NCI-H2227 treated with DMSO at 0.1 percent for 48 hours (cell line): ENCODE results near the gene IL18R1.

Experiments used
- DNase-seq: peaks from one replicate; lab custom pipeline; 2025; lab: John Stamatoyannopoulos, UW

The IL18R1 gene

DNA sequence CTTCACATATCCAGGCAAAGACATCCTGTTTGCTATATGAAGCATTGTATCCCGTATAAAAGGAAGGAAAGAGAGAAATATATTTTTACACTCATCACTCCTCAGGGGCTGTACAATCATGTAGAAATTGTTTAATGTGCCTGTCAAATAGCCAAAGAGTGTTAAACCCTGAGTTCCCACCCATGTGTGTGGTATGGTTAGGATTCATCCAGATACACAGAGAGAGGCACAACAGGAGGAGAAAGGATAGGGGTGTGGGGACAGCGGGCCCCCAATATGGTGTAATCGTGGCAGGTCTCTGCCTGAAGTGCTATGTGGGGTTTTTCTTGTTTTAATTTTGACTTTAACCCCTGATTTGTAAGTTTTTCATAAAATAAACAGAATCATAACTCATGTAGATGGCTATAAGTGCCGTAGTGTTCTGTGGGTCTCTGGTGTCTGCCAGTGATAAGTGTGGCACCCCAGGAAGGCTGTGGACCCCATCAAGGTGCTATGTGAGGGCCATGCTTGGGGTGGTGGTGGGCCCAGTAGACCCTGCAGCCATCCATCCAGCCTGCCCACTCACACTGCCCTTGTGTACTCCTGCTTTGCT, 10.2 kb upstream of the IL18R1 start:
- DNase-seq = no peak

GRCh38 chr2:102346381-102347130, 9.0 kb upstream of the IL18R1 start:
- DNase-seq = no peak

DNA sequence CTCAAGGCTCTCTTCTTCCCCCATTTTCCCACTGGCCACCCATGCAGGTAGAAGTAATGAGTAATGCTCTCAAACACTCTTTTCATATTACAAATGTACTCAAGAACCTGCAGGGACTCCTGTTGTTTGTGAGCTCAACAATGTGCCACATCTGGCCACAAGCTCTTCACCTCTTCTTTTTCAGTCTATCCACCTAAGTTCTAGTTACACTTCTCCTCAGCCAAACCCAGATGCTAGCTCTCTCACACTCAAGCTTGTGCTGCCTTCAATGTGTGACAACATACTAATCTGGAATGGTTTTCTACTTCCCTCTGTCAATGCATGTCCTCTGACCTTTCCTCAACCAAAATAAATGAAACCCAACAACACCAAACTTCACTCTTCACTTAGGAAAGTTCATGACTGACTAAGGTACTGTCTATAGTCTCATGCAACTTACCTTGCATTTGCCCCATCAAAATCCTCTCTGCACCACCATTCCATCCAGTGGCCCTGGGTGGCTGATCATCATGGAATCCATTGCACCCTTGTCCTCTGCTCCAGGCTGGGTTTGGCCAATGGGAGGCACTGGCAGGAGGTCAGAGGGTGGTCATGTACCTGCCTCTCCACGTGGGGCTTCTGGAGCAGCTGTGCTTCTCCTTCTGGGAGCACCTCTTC, 5.3 kb upstream of the IL18R1 start:
- DNase-seq = no peak

- no peak for DNase-seq
These were observed 751 bp downstream of the IL18R1 start for GRCh38 chr2:102356381-102356712.

DNA sequence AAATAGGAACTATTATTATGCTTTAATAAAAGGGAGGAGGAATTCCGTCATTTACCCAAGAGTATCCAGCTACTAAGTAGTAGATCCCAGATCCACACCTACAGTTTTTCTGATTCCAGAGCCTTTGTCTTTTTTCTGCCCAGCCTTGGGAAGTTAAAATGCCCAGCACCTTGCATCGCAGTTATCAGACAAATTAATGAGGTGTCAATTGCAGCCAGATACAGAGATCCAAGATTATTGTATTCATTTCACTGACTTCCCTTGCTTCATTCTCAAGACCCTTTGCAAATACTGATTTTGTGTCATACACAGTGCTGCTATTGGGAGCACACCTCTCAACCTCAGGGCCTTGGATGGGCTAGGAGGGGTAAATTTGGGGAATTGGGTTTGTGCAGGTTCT, 1.1 kb downstream of the IL18R1 start:
- DNase-seq = no peak

DNA sequence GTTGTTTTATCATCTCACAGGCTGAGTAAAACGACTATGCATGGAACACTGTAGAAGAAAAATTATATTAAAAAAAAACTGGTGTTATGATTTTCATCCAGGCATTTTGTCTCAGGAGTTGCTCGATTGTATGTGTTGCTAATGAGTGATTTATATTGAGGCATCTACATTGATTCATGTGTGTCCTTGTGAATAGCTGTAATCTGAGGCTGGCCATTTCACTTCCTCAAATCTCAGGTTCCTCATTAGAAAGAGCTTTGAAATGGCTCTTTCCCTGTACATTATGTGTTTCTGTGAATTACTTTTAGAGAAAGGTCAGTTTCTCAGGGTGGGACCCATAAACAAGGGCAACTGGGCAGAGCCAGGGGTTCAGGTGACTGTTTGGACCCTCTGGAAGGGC, 2.3 kb downstream of the IL18R1 start:
- DNase-seq = no peak

DNA sequence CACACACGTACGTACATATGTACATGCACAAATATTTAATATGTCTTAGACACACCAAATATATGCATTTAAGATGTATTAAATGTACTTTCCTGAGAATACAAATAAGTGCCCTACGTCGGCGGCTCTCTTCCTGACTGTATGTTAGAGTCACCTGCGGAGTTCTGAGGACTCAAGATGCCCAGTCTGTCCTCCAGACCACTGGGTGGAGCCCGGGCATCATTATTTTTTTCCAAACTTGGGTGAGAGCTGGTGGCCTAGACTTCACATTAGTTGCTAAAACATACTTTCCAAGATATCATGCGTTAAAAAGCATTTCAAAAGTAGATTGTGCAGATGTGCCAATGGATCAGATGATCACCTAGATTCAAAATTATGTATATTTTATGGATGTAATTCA, 2.9 kb downstream of the IL18R1 start:
- no peak for DNase-seq

DNA sequence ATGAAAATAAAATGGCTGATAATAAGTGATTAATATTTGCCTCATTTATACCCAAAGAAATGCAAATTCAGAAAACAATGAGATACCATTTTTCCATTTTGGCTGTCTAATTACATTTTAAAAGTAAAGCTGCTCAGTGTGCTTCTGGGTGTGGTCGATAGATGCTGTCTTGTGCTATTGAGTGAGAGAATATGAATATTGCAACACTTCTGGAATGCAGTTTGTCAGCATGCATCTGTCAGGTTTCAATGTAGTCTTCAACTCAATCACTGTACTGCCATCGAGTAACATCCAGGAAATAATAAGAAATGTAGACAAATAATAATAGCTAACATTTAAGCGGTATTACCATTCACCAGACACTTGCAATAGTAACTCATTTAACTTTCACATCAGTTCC, 3.9 kb downstream of the IL18R1 start:
- DNase-seq = no peak

- no peak for DNase-seq
These were observed 6.1 kb downstream of the IL18R1 start for GRCh38 chr2:102361632-102362241.

GRCh38 chr2:102365763-102366162, 10.2 kb downstream of the IL18R1 start:
- no peak for DNase-seq

DNA sequence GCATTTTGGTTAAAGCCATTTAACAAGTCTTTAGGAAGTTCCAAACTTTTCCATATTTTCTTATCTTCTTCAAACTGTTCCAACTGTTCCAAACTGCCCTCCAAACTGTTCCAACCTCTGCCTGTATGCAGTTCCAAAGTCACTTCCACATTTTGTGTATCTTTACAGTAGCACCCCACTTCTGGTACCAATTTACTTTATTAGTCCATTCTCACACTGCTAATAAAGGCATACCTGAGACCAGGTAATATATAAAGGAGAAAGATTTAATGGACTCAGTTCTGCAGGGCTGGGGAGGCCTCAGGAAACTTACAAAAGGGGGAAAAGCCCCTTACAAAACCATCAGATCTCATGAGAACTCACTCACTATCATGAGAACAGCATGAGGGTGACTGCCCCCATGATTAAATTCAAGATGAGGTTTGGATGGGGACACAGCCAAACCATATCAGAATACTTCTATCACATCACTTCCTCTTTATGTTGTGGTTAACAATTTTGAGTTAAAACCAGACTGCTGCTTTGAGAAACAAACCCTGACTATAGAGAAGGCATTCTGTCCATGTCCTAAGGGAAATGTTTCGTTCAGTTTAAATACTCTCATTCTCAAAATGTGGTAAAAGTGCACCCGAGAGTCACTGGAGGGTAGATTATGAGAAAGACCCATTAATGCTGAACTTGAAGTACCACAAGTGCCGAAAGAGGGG, 11.0 kb downstream of the IL18R1 start:
- DNase-seq = no peak

GRCh38 chr2:102367331-102367971, 11.9 kb downstream of the IL18R1 start:
- no peak for DNase-seq

DNA sequence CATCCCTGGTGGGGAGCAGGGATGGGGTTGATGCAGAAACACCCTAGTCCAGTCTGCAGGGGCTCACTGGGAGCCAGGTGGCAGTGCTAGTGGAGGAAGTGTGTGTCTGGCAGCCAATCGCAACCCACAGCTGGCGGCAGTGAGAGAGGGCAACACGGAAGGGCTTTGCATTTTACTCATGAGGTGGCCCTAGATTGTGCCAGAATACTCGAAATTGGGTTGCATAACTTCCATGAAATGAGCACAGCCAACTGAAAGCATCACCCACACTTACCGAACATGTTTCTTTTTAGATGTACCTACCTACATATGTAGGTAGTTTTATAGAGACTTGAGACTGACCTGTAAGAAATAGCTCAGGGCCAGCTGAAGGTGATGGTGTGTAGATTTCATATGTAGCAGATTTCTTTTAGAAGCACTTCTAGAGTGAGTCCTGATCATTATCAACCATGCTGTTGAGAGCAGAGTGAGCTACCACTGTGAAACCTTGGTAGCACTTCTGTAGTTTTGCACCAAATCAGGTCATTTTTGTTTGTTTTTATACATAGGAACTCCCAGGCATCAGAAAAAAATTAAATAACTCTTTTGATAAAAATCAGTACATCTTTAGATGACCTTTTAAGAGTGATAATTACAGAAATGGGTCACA, 13.0 kb downstream of the IL18R1 start:
- DNase-seq = no peak

DNA sequence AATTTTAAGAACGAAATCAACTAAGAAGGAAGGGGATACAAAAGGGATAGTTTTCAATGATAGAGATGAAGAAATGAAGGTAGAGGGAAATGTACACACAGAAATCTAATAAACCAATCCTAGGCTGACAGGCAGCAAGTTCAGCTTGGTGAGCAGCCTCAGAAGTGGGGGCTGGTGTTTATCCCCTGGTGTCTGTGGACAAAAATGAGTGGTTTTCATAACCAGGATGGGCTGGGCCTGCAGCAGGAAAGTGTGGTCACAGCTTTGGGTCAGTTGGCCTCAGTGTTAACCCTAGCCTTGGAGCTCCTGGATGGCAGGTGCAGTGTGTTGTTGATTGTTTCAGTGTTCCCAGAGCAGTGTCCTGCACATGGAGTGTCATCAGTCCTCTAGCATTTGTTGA, 14.3 kb downstream of the IL18R1 start:
- DNase-seq = no peak

GRCh38 chr2:102376052-102376591, 20.5 kb downstream of the IL18R1 start:
- no peak for DNase-seq

DNA sequence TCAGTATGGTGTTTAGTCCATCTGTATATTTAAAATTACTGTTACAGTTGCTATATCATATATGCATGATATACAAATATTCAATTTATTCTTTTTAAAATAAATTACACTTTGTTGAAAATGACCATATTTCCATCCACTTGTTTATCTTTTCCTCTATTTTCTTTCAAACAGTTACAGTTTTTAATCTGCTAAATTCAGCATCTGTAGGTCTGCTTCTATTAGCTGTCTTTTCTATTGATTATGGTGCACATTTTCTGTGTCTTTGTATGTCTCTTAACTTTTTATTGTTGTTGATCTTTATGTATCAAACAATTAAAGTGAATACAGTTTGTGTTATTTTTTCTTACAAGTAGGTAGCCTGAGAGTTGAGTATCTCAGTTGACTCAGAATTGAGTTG, 28.1 kb downstream of the IL18R1 start:
- DNase-seq = no peak

- no peak for DNase-seq
These were observed 29.9 kb downstream of the IL18R1 start for GRCh38 chr2:102385522-102385921.

- DNase-seq = no peak
These were observed 30.4 kb downstream of the IL18R1 start for GRCh38 chr2:102386004-102386403.

- no peak for DNase-seq
These were observed 31.4 kb downstream of the IL18R1 start for GRCh38 chr2:102386867-102387541.

GRCh38 chr2:102387763-102388546, 32.4 kb downstream of the IL18R1 start:
- DNase-seq = no peak
